IPS-15b (cell line): Measurements from ENCODE around the gene TBC1D4.

Experiments
- H3K27me3 ChIP-seq: one replicate; pipeline ENCODE4 v1.6.1; 2013; ENCODE audit warnings: low read length; ENCODE audit not compliant: control insufficient read depth, insufficient read depth
- H3K36me3 ChIP-seq: one replicate; pipeline ENCODE4 v1.6.1; 2013; ENCODE audit warnings: low read length; ENCODE audit not compliant: control insufficient read depth, insufficient read depth
- H3K4me1 ChIP-seq: one replicate; pipeline ENCODE4 v1.6.1; 2013; ENCODE audit warnings: mild to moderate bottlenecking, low read length; ENCODE audit not compliant: control insufficient read depth, insufficient read depth
- H3K4me3 ChIP-seq: one replicate; pipeline ENCODE4 v1.5.1; 2013; ENCODE audit warnings: low read depth, low read length
- H3K9ac ChIP-seq: one replicate; pipeline ENCODE4 v1.6.1; 2013; ENCODE audit warnings: low read depth, mild to moderate bottlenecking, low read length
- H3K9me3 ChIP-seq: one replicate; pipeline ENCODE4 v1.6.1; 2013; ENCODE audit warnings: mild to moderate bottlenecking, low read length; ENCODE audit not compliant: control insufficient read depth, insufficient read depth

Gene TBC1D4

GRCh38 chr13:75410207-75410606 lies 71.8 kb downstream of the TBC1D4 start:
- peaks cover 2% of the 10 kb centered on the region for H3K4me1 ChIP-seq
- no peak overlapping the region for H3K4me3 ChIP-seq
- no peaks in the 10 kb centered on the region for H3K9me3 ChIP-seq
- no peak overlapping the region for H3K9ac ChIP-seq
- no peaks in the 10 kb centered on the region for H3K27me3 ChIP-seq
- H3K36me3 ChIP-seq: no peaks in the 10 kb centered on the region

GRCh38 chr13:75407998-75408397 lies 74.0 kb downstream of the TBC1D4 start:
- H3K36me3 ChIP-seq: no peaks in the 10 kb centered on the region
- no peaks in the 10 kb centered on the region for H3K27me3 ChIP-seq
- H3K4me1 ChIP-seq: peaks cover 2% of the 10 kb centered on the region
- no peaks in the 10 kb centered on the region for H3K9me3 ChIP-seq
- H3K4me3 ChIP-seq: no peak overlapping the region
- H3K9ac ChIP-seq: no peak overlapping the region

GRCh38 chr13:75407473-75407872 lies 74.5 kb downstream of the TBC1D4 start:
- no peaks in the 10 kb centered on the region for H3K27me3 ChIP-seq
- H3K9ac ChIP-seq: no peak overlapping the region
- H3K9me3 ChIP-seq: no peaks in the 10 kb centered on the region
- H3K36me3 ChIP-seq: no peaks in the 10 kb centered on the region
- no peak overlapping the region for H3K4me3 ChIP-seq
- peaks cover 2% of the 10 kb centered on the region for H3K4me1 ChIP-seq

- H3K36me3 ChIP-seq: no peaks in the 10 kb centered on the region
- H3K9ac ChIP-seq: no peak overlapping the region
- H3K4me3 ChIP-seq: no peak overlapping the region
- H3K9me3 ChIP-seq: no peaks in the 10 kb centered on the region
- no peaks in the 10 kb centered on the region for H3K27me3 ChIP-seq
- H3K4me1 ChIP-seq: peaks cover 2% of the 10 kb centered on the region
Measured at GRCh38 chr13:75405976-75406703, 75.8 kb downstream of the TBC1D4 start.

- Histone ChIP-seq H3K9me3 (no peaks in the 10 kb centered on the region), H3K27me3 (no peaks in the 10 kb centered on the region), H3K9ac (no peak overlapping the region), H3K4me3 (no peak overlapping the region), H3K4me1 (peaks cover 2% of the 10 kb centered on the region), H3K36me3 (no peaks in the 10 kb centered on the region)
Measured at GRCh38 chr13:75404726-75405125, 77.2 kb downstream of the TBC1D4 start.

GRCh38 chr13:75402787-75403186 lies 79.2 kb downstream of the TBC1D4 start:
- Histone ChIP-seq H3K9ac (no peak overlapping the region), H3K9me3 (no peaks in the 10 kb centered on the region), H3K4me1 (peaks cover 2% of the 10 kb centered on the region), H3K4me3 (no peak overlapping the region), H3K36me3 (no peaks in the 10 kb centered on the region), H3K27me3 (no peaks in the 10 kb centered on the region)

- Histone ChIP-seq H3K36me3 (no peaks in the 10 kb centered on the region), H3K27me3 (no peaks in the 10 kb centered on the region), H3K9ac (no peak overlapping the region), H3K4me3 (no peak overlapping the region), H3K9me3 (no peaks in the 10 kb centered on the region), H3K4me1 (no peaks in the 10 kb centered on the region)
Measured at GRCh38 chr13:75400775-75401174, 81.2 kb downstream of the TBC1D4 start.

GRCh38 chr13:75399879-75400217 lies 82.1 kb downstream of the TBC1D4 start:
- no peaks in the 10 kb centered on the region for H3K9me3 ChIP-seq
- no peaks in the 10 kb centered on the region for H3K4me1 ChIP-seq
- no peak overlapping the region for H3K9ac ChIP-seq
- no peaks in the 10 kb centered on the region for H3K27me3 ChIP-seq
- H3K36me3 ChIP-seq: no peaks in the 10 kb centered on the region
- no peak overlapping the region for H3K4me3 ChIP-seq

- no peak overlapping the region for H3K9ac ChIP-seq
- H3K27me3 ChIP-seq: no peaks in the 10 kb centered on the region
- no peak overlapping the region for H3K4me3 ChIP-seq
- H3K4me1 ChIP-seq: no peaks in the 10 kb centered on the region
- no peaks in the 10 kb centered on the region for H3K36me3 ChIP-seq
- H3K9me3 ChIP-seq: no peaks in the 10 kb centered on the region
Measured at GRCh38 chr13:75399168-75399878, 82.6 kb downstream of the TBC1D4 start.

GRCh38 chr13:75398072-75398471 lies 83.9 kb downstream of the TBC1D4 start:
- Histone ChIP-seq H3K27me3 (no peaks in the 10 kb centered on the region), H3K9ac (no peak overlapping the region), H3K9me3 (no peaks in the 10 kb centered on the region)

GRCh38 chr13:75395901-75396300 lies 86.1 kb downstream of the TBC1D4 start:
- Histone ChIP-seq H3K36me3 (no peaks in the 10 kb centered on the region), H3K27me3 (no peaks in the 10 kb centered on the region), H3K9me3 (no peaks in the 10 kb centered on the region), H3K4me1 (no peaks in the 10 kb centered on the region), H3K9ac (no peak overlapping the region), H3K4me3 (no peak overlapping the region)

More at GRCh38 chr13:75398072-75398471, 83.9 kb downstream of the TBC1D4 start:
- Histone ChIP-seq H3K4me3 (no peak overlapping the region), H3K4me1 (no peaks in the 10 kb centered on the region), H3K36me3 (no peaks in the 10 kb centered on the region)

GRCh38 chr13:75395066-75395465 lies 86.9 kb downstream of the TBC1D4 start:
- no peaks in the 10 kb centered on the region for H3K9me3 ChIP-seq
- no peaks in the 10 kb centered on the region for H3K4me1 ChIP-seq
- H3K4me3 ChIP-seq: no peak overlapping the region
- no peaks in the 10 kb centered on the region for H3K27me3 ChIP-seq
- no peak overlapping the region for H3K9ac ChIP-seq
- H3K36me3 ChIP-seq: no peaks in the 10 kb centered on the region
